GM12864 (cell line): ENCODE results near the gene PALS2.

ENCODE experiments used
- DNase-seq: peaks from one replicate; pipeline ENCODE4 v3.0.0-alpha.2; 2011; ENCODE audit warnings: low read depth
- H3K4me3 ChIP-seq: 2 replicates; pipeline ENCODE4 v1.5.1; 2011; ENCODE audit warnings: mild to moderate bottlenecking, low read depth, low read length, control low read depth
- CTCF ChIP-seq: IDR thresholded peaks from 2 replicates; pipeline ENCODE4 v1.5.1; 2011; ENCODE audit warnings: low read depth, mild to moderate bottlenecking, moderate library complexity, low read length, control low read depth, inconsistent platforms; ENCODE audit errors: missing control alignments

The PALS2 gene

GRCh38 chr7:24572393-24572996, 757 bp upstream of the PALS2 start:
- peak overlapping the region; percentile 86 for H3K4me3 ChIP-seq
- TF ChIP-seq CTCF: no peak
- no peak for DNase-seq

GRCh38 chr7:24573554-24574338, 494 bp downstream of the PALS2 start:
- peak overlapping the region; percentile 86 for H3K4me3 ChIP-seq
- DNase-seq: no peak
- no peak for TF ChIP-seq CTCF

DNA sequence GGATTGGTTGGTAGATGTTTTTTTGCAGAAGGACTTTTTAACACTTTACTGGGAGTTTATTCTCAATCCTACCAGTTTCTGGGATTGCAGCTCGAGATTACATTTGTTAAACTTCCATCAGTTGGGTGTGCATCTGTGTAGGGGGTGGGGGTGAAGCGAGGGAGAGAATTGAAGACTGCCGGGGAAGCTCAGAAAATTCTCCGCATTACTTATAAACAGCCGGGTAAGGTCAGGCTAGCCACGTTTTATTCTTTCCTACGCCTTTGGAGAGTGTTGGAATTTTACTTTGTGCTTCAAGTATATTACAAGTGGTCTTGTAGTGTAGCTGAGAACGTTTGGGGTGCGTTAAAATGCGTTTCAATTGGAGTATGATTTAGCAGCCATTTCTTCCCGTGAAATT, 1.1 kb downstream of the PALS2 start:
- peak overlapping the region; percentile 86 for H3K4me3 ChIP-seq
- TF ChIP-seq CTCF: no peak
- DNase-seq: no peak

- TF ChIP-seq CTCF: no peak
- no peak for DNase-seq
- peak overlapping the region; percentile 86 for H3K4me3 ChIP-seq
Measured at GRCh38 chr7:24574950-24575349, 1.7 kb downstream of the PALS2 start.

GRCh38 chr7:24576171-24577025, 3.1 kb downstream of the PALS2 start:
- no peak overlapping the region for H3K4me3 ChIP-seq
- DNase-seq: no peak

DNA sequence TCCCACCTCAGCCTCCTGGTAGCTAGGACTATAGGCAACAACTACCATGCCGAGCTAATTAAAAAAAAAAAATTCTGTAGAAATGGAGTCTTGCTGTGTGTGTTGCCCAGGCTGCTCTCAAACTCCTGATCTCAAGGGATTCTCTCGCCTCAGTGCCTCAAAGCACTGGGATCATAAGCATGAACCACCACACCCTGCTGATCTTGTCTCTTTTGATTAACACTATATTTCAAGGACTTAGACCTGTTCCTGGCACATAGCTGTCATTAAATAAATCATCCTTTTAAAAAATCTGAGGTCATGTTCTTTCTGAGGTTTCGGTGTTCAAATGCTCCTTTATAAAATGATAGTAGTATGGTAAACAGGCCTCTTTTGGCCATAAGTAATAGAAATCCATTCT, 4.8 kb downstream of the PALS2 start:
- no peak for DNase-seq
- no peak overlapping the region for H3K4me3 ChIP-seq
- TF ChIP-seq CTCF: no peak

More at GRCh38 chr7:24576171-24577025, 3.1 kb downstream of the PALS2 start:
- peak; percentile 64 for TF ChIP-seq CTCF
